HepG2 (cell line): ENCODE data around the gene SLC39A8. TPM values are rescaled to one million over a fixed set of nuclear protein-coding genes. Genes with fewer than 3 reads are reported as not detected.

Source experiments
- ATAC-seq: fragments of 200-7000 bp; cut with Tn5 transposase; 3 replicates; pipeline ENCODE4 v1.9.1; 2020; ENCODE audit warnings: mild to moderate bottlenecking, moderate library complexity
- BruUV-seq: library from RNA; stranded (reverse); fragments of 400-500 nt; replicated peaks from 2 replicates; lab custom pipeline; 2021; lab: Mats Ljungman, UMichigan
- CTCF ChIA-PET: fragments of 300-600 bp; formaldehyde crosslinking; extraction: SDS; loops from one replicate; lab custom pipeline; 2021; ENCODE audit warnings: low total read pairs, inconsistent platforms, low intra/inter-chr PET ratio; lab: Yijun Ruan, JAX
- POLR2A ChIA-PET: fragments of 350-600 bp; sonication (Branson Sonifier 250); formaldehyde crosslinking; loops from one replicate; lab custom pipeline; 2020; ENCODE audit warnings: antibody characterized with exemption, inconsistent platforms; lab: Yijun Ruan, JAX
- DNase-seq: peaks from one replicate; pipeline ENCODE4 v3.0.0-alpha.2; 2015; ENCODE audit warnings: low spot score
- FAIRE-seq: peaks from 3 replicates; lab custom pipeline; 2011; peaks lifted over from hg19 to GRCh38; lab: Jason Lieb, UNC
- H2AFZ ChIP-seq: one replicate; pipeline ENCODE4 v1.6.1; 2011; ENCODE audit warnings: low read length, inconsistent platforms
- H3K27ac ChIP-seq: fragments of 300-600 bp; 3 replicates; pipeline ENCODE4 v1.8.0; 2011; ENCODE audit warnings: mixed run types, mild to moderate bottlenecking, mixed read lengths, low read length, inconsistent platforms; ENCODE audit not compliant: insufficient read depth; ENCODE audit errors: extremely low read length
- H3K27me3 ChIP-seq, 2 experiments: fragments of 200-600 bp in 1 of 2; 2 replicates in 1 of 2; 3 replicates in 1 of 2; pipeline versions ENCODE4 v1.6.0 to v1.8.0; 2011; ENCODE audit warnings: low read length in 2 of 2, mild to moderate bottlenecking in 2 of 2, moderate library complexity in 2 of 2, inconsistent platforms in 1 of 2; ENCODE audit not compliant: insufficient read depth in 2 of 2, control insufficient read depth in 1 of 2
- H3K36me3 ChIP-seq, 2 experiments: fragments of 200-600 bp in 1 of 2; replicated peaks in 1 of 2; 2 replicates in 1 of 2; 3 replicates in 1 of 2; pipeline versions ENCODE4 v1.5.1 to v1.8.0; 2011; ENCODE audit warnings: low read length in 2 of 2, inconsistent platforms in 1 of 2; ENCODE audit not compliant: insufficient read depth in 2 of 2, control insufficient read depth in 1 of 2
- H3K4me1 ChIP-seq: 2 replicates; pipeline ENCODE4 v1.5.1; 2012; ENCODE audit warnings: low read length, inconsistent platforms; ENCODE audit not compliant: insufficient read depth
- H3K4me2 ChIP-seq: 2 replicates; pipeline ENCODE4 v1.6.0; 2011; ENCODE audit warnings: low read depth, low read length, inconsistent platforms
- H3K4me3 ChIP-seq, 3 experiments: fragments of 200-600 bp in 1 of 3; sonication (generic), shearing (Covaris generic) in 1 of 3; replicated peaks in 1 of 3; 2 replicates each; pipeline ENCODE4 v1.5.1; 2011 to 2016; ENCODE audit warnings: low read length in 3 of 3, inconsistent platforms in 2 of 3, low read depth in 2 of 3, mild to moderate bottlenecking in 2 of 3, control low read depth in 1 of 3, mixed read lengths in 1 of 3; ENCODE audit not compliant: insufficient read depth in 1 of 3
- H3K79me2 ChIP-seq: one replicate; pipeline ENCODE4 v1.6.1; 2011; ENCODE audit warnings: low read length, inconsistent platforms; ENCODE audit not compliant: insufficient read depth
- H3K9ac ChIP-seq: 2 replicates; pipeline ENCODE4 v1.6.0; 2011; ENCODE audit warnings: mild to moderate bottlenecking, low read depth, low read length, inconsistent platforms; ENCODE audit not compliant: insufficient read depth
- H3K9me3 ChIP-seq: 2 replicates; pipeline ENCODE4 v1.5.1; 2012; ENCODE audit warnings: mild to moderate bottlenecking, low read length
- H4K20me1 ChIP-seq: 2 replicates; pipeline ENCODE4 v1.6.0; 2011; ENCODE audit warnings: inconsistent platforms, mild to moderate bottlenecking, low read length, moderate library complexity; ENCODE audit not compliant: insufficient read depth
- FUBP1 ChIP-seq: sonication (generic); formaldehyde crosslinking; IDR thresholded peaks from 2 replicates; pipeline ENCODE4 v1.5.1; 2020; ENCODE audit warnings: missing genetic modification reagents, mild to moderate bottlenecking, borderline replicate concordance
- TEAD3 ChIP-seq: optimal IDR thresholded peaks from 2 replicates; pipeline ENCODE3; 2016; ENCODE audit warnings: borderline replicate concordance
- WGBS: methylation state at CpG from one replicate; pipeline ENCODE4 v1.1.6; 2017; ENCODE audit warnings: low lambda C conversion rate; 5-methylcytosine and 5-hydroxymethylcytosine counted together
- in situ Hi-C: cut with HindIII; loops from 2 replicates; pipeline ENCODE4 v1.10.0; 2017; ENCODE audit warnings: low pct_unique_long_range_greater_than_20kb; ENCODE audit not compliant: extremely low pct_ligation_motif_present
- intact Hi-C: fragments of 100-400 bp; cut with micrococcal nuclease; formaldehyde crosslinking; loops from one replicate; pipeline ENCODE4 v1.10.0; 2022; ENCODE audit not compliant: unreplicated experiment
- polyA plus RNA-seq, 8 experiments: library from polyadenylated mRNA; depleted of rRNA in 3 of 8; stranded (reverse) in 7 of 8; unstranded in 1 of 8; fragments of >200 nt; fragmentation: Illumina TruSeq in 4 of 8; extraction: Trizol in 4 of 8; gene quantifications; 2 replicates each; pipeline versions ENCODE4 v1.2.1 to v1.2.3, GENCODE V29; 2011 to 2016; ENCODE audit warnings: low read depth in 4 of 8, missing spikeins in 1 of 8, mixed read lengths in 1 of 8; ENCODE audit not compliant: insufficient read depth in 1 of 8
- total RNA-seq, 5 experiments: library from RNA; depleted of rRNA; stranded (reverse); fragments of >200 nt; fragmentation: Illumina TruSeq; extraction: Trizol; gene quantifications; 2 replicates each; pipeline ENCODE4 v1.2.3, GENCODE V29; 2016; ENCODE audit warnings: low read depth in 1 of 5

The SLC39A8 gene
- total and polyA plus RNA-seq, 2 of the 13 experiments (the other 11 are each of a cell fraction or from before 2014, with no cell fraction given): 0.22 to 0.38 TPM

DNA sequence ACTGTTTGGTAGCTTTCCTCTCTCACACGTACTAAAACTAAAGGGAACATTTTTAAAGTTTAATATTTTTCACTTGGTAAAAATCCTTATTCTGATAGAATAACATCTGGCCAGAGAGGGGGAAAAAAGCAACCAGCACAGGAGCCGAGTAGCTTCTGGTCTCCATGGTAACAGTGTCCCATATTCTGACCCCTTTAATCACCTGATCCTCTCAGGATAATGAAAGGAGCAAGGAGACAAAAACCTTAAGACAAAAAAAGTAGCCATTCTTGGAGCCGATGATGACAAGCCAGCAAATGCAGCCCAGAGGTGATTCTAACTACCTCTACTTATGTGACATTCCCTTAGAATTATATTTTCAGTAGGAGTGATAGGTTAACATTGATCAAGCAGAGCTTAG is 126.6 kb downstream of the SLC39A8 start:
- no peaks in the 10 kb centered on the region for H3K9me3 ChIP-seq
- H2AFZ ChIP-seq: no peak overlapping the region
- no peak for TF ChIP-seq FUBP1 (CRISPR knock-in tag)
- H3K79me2 ChIP-seq: no peaks in the 10 kb centered on the region
- H3K27me3 ChIP-seq: no peaks in the 10 kb centered on the region; a peak in 1 of 5 replicates
- no peak overlapping the region for H3K27ac ChIP-seq
- ChIA-PET POLR2A (no interaction called here), CTCF (no interaction called here)
- intact Hi-C loops: no loop called here
- BruUV-seq: no TSS peak
- WGBS: 0% methylated on average over 3 of the region's 3 CpGs
- H3K36me3 ChIP-seq: no peaks in the 10 kb centered on the region
- ATAC-seq (no peak), FAIRE-seq (no peak), DNase-seq (no peak)
- no peak overlapping the region for H3K4me2 ChIP-seq
- in situ Hi-C loops: no loop called here
- no peaks in the 10 kb centered on the region for H4K20me1 ChIP-seq
- no peak overlapping the region for H3K9ac ChIP-seq
- H3K4me3 ChIP-seq: no peak overlapping the region
- H3K4me1 ChIP-seq: no peaks in the 10 kb centered on the region

DNA sequence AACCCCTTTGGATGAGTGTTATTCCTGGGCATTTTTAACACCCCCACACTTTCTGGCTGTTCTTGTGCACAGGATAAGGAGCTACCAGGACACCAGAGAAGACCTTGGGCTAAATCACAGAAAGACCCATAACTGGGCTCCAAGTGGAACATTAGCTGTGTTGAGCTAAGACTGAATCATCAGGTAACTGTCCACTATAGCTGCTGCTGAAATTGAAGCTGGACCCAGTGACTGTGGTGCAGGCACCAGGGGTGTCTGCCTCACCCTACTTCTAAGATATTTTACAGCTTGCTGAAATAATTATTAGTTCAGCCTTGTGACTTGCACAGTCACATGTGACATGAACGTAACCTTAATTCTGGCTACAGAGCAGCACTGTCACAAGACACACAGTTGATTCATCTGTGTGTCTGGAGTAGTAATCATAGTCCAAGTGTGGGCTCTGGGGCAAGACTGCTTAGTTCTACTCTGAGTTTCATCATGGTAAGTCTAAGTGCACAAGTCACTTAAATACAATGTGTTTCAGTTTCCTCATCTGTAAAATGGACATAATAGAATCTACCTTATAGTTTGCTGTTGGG is 127.4 kb downstream of the SLC39A8 start:
- no peak for FAIRE-seq
- 8% methylated on average over 1 of the region's 1 CpG for WGBS
- intact Hi-C loops (no loop called here), in situ Hi-C loops (no loop called here)
- no peak for TF ChIP-seq TEAD3
- ChIA-PET CTCF (no interaction called here), POLR2A (no interaction called here)
- no TSS peak for BruUV-seq
- no peak overlapping the region for H3K27ac ChIP-seq
- no peak overlapping the region for H3K4me2 ChIP-seq
- H3K4me1 ChIP-seq: no peaks in the 10 kb centered on the region
- H3K79me2 ChIP-seq: no peaks in the 10 kb centered on the region
- no peaks in the 10 kb centered on the region for H4K20me1 ChIP-seq
- DNase-seq: no peak
- H3K9me3 ChIP-seq: no peaks in the 10 kb centered on the region
- no peak overlapping the region for H3K9ac ChIP-seq
- ATAC-seq: no peak
- no peaks in the 10 kb centered on the region for H3K36me3 ChIP-seq
- no peak overlapping the region for H3K4me3 ChIP-seq
- H2AFZ ChIP-seq: no peak overlapping the region
- H3K27me3 ChIP-seq: no peaks in the 10 kb centered on the region; a peak in 1 of 5 replicates
